ENCODE data around the gene NRN1L.

The NRN1L gene

DNA sequence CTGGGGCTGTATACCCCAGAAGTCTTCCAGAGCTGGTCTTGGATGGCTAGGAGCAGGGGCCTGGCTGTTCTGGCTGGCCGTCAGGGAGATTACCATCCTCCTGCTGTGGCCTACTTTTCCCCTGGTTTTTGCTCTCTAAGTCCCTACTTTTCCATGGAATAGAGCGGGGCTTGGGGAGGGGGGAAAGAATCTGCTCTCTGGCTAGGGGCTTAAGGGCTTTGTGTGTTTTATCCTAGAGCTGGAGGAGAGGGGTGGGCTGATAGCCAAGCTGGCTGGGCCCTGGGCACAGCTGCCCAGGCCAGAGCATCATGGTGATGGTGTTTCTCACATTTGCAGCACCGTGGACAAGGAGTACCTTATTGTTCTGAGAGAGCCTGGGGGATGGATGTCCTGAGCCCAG, 3.6 kb downstream of the NRN1L start:
- TF ChIP-seq, protein P1, sequence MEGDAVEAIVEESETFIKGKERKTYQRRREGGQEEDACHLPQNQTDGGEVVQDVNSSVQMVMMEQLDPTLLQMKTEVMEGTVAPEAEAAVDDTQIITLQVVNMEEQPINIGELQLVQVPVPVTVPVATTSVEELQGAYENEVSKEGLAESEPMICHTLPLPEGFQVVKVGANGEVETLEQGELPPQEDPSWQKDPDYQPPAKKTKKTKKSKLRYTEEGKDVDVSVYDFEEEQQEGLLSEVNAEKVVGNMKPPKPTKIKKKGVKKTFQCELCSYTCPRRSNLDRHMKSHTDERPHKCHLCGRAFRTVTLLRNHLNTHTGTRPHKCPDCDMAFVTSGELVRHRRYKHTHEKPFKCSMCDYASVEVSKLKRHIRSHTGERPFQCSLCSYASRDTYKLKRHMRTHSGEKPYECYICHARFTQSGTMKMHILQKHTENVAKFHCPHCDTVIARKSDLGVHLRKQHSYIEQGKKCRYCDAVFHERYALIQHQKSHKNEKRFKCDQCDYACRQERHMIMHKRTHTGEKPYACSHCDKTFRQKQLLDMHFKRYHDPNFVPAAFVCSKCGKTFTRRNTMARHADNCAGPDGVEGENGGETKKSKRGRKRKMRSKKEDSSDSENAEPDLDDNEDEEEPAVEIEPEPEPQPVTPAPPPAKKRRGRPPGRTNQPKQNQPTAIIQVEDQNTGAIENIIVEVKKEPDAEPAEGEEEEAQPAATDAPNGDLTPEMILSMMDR (IDR thresholded peaks at IDR 0.05; ENCODE audit: insufficient read depth, low read depth, low read length, missing control alignments) = no peak
- no peak for DNase-seq (ENCODE audit: low read depth)
- H3K4me3 ChIP-seq (ENCODE audit: low read depth, low read length) = no peak overlapping the region

DNA sequence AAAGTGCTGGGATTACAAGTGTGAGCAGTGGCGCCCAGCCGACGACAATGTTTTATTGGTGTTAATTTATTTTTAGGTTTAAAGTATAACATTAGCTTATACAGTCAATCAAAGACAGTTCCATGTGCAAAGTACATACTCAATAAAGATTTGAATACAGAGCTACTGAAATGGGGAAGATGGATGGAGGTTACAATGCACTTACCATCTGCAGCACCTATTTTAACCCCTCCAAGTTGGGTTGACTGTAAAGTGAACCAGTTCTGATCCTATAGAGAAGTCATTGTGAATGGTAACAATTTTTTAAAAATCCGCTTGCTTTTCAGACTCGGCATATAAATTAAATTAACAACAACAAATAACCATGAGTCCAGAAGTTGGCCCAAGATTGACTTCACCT, 7.7 kb downstream of the NRN1L start:
- DNase-seq (ENCODE audit: low read depth) = no peak
- H3K4me3 ChIP-seq (ENCODE audit: low read depth, low read length) = peak overlapping the region; percentile 63
- TF ChIP-seq, protein P1 (IDR thresholded peaks at IDR 0.05; ENCODE audit: insufficient read depth, low read depth, low read length, missing control alignments) = no peak

- TF ChIP-seq, protein P1 (IDR thresholded peaks at IDR 0.05; ENCODE audit: insufficient read depth, low read depth, low read length, missing control alignments) = no peak
- peak within 1 kb of the TSS; percentile 70 for H3K4me3 ChIP-seq (ENCODE audit: low read depth, low read length)
- DNase-seq (ENCODE audit: low read depth) = peak; percentile 96
Measured at GRCh38 chr16:67892899-67893742, 8.4 kb downstream of the NRN1L start, which contains the start of gene PSKH1. PSKH1 (plus strand) TSS chr16:67893254; CDS start chr16:67908750, 15,496 bp downstream.

DNA sequence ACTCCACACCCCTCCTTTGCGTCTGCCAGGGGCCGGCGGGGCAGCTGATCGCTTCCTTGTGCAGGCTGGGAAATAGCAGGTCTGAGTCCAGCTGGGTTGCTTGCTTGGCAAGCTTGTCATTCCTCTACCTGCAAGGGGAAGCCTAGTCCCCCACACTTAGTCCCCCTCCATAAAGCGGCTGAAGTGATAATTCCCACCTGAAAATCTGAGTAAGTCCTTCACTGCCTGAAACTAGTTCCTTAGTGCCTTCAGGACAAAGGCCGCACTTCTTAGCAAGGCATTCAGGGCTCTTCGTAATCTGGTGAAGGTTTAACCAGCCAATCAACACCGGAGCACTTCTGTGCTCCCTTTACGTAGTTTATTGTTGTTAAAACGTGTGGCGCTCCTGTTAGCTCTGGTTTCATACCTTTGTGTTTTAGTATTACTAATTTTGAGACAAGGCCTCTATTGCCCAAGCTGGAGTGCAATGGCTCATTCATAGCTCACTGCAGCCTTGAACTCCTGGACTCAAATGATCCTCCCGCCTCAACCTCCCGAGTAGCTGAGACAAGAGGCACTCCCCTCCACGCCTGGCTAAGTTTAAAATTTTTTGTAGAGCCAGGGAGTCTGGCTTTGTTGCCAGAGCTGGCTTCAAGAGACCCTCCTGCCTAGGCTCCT, 9.2 kb downstream of the NRN1L start:
- TF ChIP-seq, protein P1 (IDR thresholded peaks at IDR 0.05; ENCODE audit: insufficient read depth, low read depth, low read length, missing control alignments) = no peak
- H3K4me3 ChIP-seq (ENCODE audit: low read depth, low read length) = peak overlapping the region; percentile 70
- DNase-seq (ENCODE audit: low read depth) = peak; percentile 37

DNA sequence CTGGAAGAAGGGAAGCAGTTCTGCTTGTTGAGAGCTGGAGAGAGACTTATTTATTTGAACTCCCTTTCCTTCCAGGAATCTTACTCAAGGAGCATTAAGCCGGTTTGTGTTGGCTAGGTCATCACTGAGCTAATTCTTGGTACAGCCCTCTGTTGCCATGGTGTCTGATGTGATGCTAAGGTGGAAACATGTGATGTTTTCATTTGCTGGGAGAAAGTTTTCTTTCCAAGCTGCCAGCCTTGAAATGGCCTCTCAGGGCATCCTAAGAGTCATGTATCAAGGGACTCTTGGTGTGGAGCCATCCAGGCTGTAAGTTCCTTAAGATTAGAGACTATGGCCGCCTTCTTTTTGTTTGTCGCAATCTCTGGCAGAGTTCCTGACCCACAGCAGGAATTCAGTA, 12.5 kb downstream of the NRN1L start:
- DNase-seq (ENCODE audit: low read depth) = no peak
- H3K4me3 ChIP-seq (ENCODE audit: low read depth, low read length) = no peak overlapping the region
- TF ChIP-seq, protein P1 (IDR thresholded peaks at IDR 0.05; ENCODE audit: insufficient read depth, low read depth, low read length, missing control alignments) = no peak

- DNase-seq (ENCODE audit: low read depth) = no peak
- TF ChIP-seq, protein P1 (IDR thresholded peaks at IDR 0.05; ENCODE audit: insufficient read depth, low read depth, low read length, missing control alignments) = no peak
- H3K4me3 ChIP-seq (ENCODE audit: low read depth, low read length) = no peak overlapping the region
Measured at GRCh38 chr16:67901734-67902133, 17.0 kb downstream of the NRN1L start.

Measured in GM12865 (cell line).